ENCODE data around the gene SLC25A21.

Gene SLC25A21

DNA sequence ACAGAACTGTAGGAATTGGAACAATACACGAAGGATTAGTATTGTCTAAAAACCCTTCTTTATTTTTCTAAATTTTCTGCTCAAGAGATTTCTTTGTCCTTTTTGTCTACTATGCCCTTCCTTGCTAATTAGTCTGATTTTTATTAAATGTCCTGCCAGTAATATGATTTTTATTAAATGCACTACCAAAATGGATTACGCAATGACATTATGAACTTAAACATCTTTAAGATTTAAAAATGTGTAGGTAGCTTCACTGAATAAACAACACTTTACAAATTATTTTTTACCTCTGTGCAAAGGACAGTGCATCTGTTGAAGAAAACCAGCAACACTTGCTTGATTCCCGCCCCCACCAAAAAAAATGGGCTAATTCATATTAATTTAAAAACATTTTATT, 519.0 kb downstream of the SLC25A21 start:
- no peak overlapping the region for H3K4me3 ChIP-seq (ENCODE audit: low read length)
- TF ChIP-seq, protein P1, sequence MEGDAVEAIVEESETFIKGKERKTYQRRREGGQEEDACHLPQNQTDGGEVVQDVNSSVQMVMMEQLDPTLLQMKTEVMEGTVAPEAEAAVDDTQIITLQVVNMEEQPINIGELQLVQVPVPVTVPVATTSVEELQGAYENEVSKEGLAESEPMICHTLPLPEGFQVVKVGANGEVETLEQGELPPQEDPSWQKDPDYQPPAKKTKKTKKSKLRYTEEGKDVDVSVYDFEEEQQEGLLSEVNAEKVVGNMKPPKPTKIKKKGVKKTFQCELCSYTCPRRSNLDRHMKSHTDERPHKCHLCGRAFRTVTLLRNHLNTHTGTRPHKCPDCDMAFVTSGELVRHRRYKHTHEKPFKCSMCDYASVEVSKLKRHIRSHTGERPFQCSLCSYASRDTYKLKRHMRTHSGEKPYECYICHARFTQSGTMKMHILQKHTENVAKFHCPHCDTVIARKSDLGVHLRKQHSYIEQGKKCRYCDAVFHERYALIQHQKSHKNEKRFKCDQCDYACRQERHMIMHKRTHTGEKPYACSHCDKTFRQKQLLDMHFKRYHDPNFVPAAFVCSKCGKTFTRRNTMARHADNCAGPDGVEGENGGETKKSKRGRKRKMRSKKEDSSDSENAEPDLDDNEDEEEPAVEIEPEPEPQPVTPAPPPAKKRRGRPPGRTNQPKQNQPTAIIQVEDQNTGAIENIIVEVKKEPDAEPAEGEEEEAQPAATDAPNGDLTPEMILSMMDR (IDR thresholded peaks at IDR 0.05; ENCODE audit: insufficient read depth, low read depth, low read length, missing control alignments), result no peak
- no peak for DNase-seq (ENCODE audit: low read depth)

DNA sequence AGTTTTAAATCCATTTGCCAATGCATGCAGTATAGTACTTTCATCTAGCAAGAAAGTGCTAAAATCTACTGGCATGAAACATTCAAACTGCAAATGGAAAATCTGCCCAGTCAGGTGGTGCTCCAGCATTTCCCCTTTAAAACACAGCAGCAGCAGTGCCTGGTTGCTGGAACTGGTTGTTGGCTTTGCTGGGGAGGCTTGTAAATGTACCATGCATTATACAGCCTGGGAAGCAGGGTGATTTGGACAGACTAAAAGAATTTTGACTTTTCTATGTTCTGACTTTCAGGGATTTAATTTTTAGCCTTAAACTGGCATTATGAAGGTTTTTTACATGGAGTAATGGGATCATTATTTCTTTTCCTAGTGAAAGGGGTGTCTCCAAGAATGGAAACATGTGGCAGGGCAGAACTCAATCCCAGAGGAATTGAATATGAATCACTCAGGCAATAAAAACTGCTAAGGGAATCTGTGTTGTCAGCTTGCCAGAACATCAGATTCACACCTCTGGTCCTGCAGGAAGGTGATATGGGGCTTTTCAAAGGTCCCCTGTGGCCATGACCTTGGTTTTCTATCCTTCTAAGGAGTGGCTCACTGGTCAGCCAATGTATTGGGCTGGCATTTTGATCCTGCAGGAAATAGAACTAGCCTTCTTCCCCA, 519.7 kb downstream of the SLC25A21 start:
- DNase-seq (ENCODE audit: low read depth), result peak; percentile 28
- TF ChIP-seq, protein P1 (IDR thresholded peaks at IDR 0.05; ENCODE audit: insufficient read depth, low read depth, low read length, missing control alignments), result no peak
- no peak overlapping the region for H3K4me3 ChIP-seq (ENCODE audit: low read length)

DNA sequence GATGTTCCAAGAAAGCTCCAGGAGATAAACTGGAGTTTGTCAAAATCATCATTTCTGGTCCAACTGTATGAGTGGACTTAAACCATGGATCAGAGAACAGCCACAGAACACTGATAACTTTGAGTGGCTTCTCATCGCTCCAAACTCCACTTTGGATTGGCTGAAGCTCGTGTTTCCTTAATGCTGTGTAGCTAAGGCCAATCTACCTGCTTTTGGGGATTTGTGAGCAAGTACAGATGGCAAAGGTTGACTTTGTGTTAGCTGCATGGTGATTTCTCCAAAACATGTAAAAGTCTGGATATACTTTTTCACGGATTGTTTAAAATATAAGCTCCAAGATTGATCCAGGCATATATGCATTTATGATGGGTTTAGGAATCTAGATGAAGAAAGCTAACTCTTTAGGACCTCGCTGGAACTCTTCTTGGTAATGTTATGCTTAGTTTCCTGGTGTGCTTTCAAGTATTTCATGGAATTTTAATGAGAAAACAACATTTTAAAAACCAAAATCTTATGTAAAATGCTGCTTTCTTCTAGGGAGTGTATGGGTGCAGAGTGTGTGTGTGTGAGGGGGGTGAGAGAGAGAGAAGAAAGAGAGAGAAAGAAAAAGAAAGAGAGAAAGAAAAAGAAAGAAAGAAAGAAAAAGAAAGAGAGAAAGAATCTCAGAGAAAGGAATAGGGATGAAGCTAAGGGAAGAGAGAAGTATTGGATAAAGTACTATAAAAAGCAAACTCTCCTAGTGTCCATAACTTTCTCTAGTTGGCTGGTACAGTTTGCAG, 522.3 kb downstream of the SLC25A21 start:
- H3K4me3 ChIP-seq (ENCODE audit: low read length), result no peak overlapping the region
- TF ChIP-seq, protein P1 (IDR thresholded peaks at IDR 0.05; ENCODE audit: insufficient read depth, low read depth, low read length, missing control alignments), result no peak
- no peak for DNase-seq (ENCODE audit: low read depth)

DNA sequence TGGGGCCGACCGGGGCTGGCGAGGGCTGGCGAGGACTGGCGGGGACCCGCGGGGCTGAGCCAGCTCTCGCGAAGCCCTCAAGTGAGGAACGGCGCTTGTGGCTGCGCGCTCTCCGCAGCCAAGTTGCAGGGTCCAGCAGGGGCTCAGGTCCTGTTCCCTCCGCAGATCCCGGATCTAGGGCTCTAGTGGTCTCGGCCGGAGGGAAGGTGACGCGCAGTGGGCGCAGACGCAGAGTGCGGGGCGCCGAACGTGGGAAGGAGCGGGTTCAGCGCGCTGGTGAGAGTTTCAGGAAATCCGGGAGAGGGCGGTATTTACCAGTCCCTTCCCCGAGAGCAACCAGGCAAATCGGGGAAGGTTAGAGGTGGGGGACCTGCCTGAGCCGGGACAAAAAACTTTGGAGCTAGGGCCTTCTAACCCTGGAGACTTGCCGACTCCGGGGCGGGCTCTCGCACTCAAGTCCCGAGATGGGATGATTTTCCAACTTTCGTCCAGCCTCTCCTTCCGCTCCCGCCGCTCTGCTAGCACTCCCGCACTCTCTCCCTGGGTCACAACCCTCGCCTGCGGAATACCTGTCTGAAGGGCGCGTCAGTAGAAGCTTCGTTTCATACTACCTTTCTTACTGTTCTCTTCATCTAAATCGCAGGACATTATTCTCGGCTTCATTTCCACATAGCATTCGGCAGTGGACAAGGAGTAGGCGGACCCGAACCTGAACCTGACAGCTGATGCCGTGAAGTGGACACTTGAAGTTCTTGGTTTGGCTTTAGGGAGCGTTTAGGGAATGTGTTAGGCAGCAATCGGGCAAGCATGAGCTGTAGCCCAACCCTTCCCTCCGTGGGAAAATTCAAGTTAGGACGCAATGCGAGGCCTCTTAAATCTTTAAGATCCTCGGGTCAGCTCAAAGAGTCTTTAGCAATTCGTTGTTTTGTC, 524.3 kb downstream of the SLC25A21 start:
- TF ChIP-seq, protein P1 (IDR thresholded peaks at IDR 0.05; ENCODE audit: insufficient read depth, low read depth, low read length, missing control alignments), result peak; percentile 70
- H3K4me3 ChIP-seq (ENCODE audit: low read length), result peak overlapping the region; percentile 61
- DNase-seq (ENCODE audit: low read depth), result peak; percentile 74

DNA sequence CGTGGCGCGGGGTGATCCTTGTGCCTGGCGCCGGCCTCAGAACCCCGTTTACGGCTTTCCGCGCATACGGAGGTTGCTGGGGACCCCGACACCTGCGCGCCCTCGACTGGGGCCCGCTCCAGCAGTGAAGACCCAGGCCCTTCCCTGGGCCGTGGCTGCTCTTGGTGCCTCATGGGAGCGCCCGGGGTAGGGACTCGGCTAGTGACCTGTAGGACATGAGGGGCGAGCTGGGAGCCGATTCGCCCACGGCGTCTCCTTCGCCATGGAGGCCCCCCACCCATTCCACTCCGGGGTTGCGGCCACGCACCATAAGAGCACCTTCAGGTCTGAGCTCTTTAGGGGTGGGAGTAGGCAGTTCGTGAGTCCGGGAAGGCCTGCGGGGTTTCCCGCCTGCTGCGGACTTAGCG, 525.0 kb downstream of the SLC25A21 start:
- TF ChIP-seq, protein P1 (IDR thresholded peaks at IDR 0.05; ENCODE audit: insufficient read depth, low read depth, low read length, missing control alignments), result no peak
- peak overlapping the region; percentile 61 for H3K4me3 ChIP-seq (ENCODE audit: low read length)
- DNase-seq (ENCODE audit: low read depth), result no peak

DNA sequence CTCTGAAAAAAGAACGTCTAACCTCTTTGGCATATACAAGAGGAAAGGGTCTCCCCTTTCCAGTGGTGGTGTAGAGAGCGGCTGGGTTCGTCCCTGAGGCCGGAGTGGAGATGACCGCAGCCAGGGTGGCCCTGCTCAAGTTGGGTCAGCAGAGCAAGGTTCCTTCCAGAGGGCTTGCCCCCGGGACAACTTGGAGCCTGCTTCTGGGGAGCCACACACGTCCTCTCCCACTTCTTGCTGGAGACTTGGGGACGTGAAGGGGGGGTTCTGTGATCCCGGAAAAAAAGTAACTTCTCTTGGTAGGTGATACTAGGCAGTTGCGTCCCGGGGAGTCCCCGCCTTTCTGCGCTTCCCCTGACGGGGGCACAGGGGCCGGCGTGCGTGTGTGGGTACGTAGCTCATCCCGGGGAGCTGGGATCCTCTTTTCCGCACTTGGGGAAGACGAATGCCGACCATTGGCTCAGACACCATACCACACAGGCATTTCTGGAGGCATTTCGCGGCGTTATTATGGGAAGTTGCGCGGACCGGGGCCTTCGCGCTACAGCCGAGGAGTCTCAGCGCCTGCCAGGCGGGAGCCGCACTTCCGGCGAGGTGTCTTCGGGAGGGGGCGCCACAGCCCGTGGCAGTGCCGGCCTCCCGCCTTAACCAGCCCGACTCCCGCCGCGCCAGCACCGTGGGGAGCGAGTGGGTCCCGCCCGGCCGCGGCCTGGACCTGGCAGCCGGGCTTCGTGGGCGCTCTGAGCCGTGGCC, 525.6 kb downstream of the SLC25A21 start:
- TF ChIP-seq, protein P1 (IDR thresholded peaks at IDR 0.05; ENCODE audit: insufficient read depth, low read depth, low read length, missing control alignments), result peak; percentile 36

More for the DNA sequence above, 525.6 kb downstream of the SLC25A21 start:
- peak; percentile 56 for DNase-seq (ENCODE audit: low read depth)
- peak overlapping the region; percentile 61 for H3K4me3 ChIP-seq (ENCODE audit: low read length)

All from epithelial cell of esophagus (primary cell).